Ascending aorta (tissue), 2 donors: ENCODE measurements around the gene GLB1L3. TPM values are rescaled to one million over a fixed set of nuclear protein-coding genes. Genes with fewer than 3 reads are reported as not detected.

Experiments used
- DNase-seq, 2 donors: peaks; one replicate each; pipeline ENCODE4 v3.0.0-alpha.2; 2019; ENCODE audit warnings: low spot score in 2 of 2
- H3K27ac ChIP-seq, 2 donors: fragments of 200-600 bp; sonication (generic); one replicate each; pipeline ENCODE4 v1.5.1; 2016 to 2017; ENCODE audit warnings: mild to moderate bottlenecking in 1 of 2
- H3K27me3 ChIP-seq: fragments of 200-600 bp; sonication (generic); one replicate; pipeline ENCODE4 v1.5.1; 2017
- H3K36me3 ChIP-seq, 2 donors: fragments of 200-600 bp; sonication (generic); one replicate each; pipeline ENCODE4 v1.5.1; 2016
- H3K4me1 ChIP-seq, 2 donors: fragments of 200-600 bp; sonication (generic); one replicate each; pipeline ENCODE4 v1.5.1; 2016 to 2017; ENCODE audit warnings: mild to moderate bottlenecking in 1 of 2
- H3K4me3 ChIP-seq, 2 donors: fragments of 200-600 bp; sonication (generic); one replicate each; pipeline ENCODE4 v1.5.1; 2016 to 2017; ENCODE audit warnings: mild to moderate bottlenecking in 1 of 2
- H3K9me3 ChIP-seq, 2 donors: fragments of 200-600 bp; sonication (generic); one replicate each; pipeline ENCODE4 v1.5.1; 2016
- intact Hi-C: fragments of 100-400 bp; cut with DNase I; formaldehyde crosslinking; loops from one replicate; pipeline ENCODE4 v1.15.1; 2023
- total RNA-seq: library from RNA; depleted of rRNA; stranded (reverse); fragments of >200 nt; gene quantifications from one replicate; pipeline ENCODE4 v1.1.0, GENCODE V29; 2016
- TF ChIP-seq, protein P1 (sequence below), 3 experiments: fragments of 200-600 bp in 2 of 3; fragments of 450-650 bp in 1 of 3; sonication (generic) in 2 of 3; IDR thresholded peaks; one replicate each; pipeline ENCODE4 v1.5.1; 2016 to 2019; ENCODE audit warnings: antibody characterized with exemption in 3 of 3, mild to moderate bottlenecking in 1 of 3, moderate library complexity in 1 of 3

Gene GLB1L3
- total RNA-seq, 1 donor from 2014 or later, result not detected

DNA sequence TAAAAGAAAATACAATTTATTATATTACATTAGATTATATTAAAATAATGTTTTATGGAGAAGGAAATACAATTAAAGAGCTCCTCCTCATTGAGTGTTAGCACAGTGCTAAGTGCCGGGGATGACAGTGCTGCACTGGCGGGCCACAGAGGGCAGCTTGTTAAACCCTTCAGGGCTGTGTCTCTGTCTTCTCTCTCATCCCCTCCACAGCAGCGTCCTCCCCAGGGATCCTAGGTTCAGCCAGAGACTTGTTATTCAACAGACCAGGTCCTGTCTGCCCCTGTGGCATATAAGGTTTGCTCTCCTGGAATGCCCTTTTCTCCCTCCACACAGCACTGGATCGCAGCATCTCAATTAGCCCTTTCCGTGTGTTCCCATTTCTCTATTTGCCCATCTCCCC is 37.2 kb upstream of the GLB1L3 start:
- H3K36me3 ChIP-seq, result peaks cover 53 to 72% of the 10 kb centered on the region in 2 donors

DNA sequence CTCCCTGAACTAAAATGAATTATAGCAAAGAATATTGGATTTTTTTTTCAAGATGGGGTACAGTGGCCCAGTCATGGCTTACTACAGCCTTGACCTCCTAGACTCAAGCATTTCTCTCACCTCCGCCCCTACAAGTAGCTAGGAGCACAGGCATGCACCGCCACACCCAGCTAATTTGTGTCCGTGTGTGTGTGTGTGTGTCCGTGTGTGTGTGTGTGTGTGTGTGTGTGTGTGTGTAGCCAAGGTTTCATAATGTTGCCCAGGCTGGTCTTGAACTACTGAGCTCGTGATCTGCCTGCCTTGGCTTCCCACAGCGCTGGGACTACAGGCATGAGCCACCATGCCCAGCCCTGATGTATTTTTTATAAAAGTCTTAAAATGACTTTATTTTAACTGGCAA is 35.6 kb upstream of the GLB1L3 start:
- Histone ChIP-seq H3K4me1 (no peaks in the 10 kb centered on the region), H3K27me3 (no peaks in the 10 kb centered on the region), H3K4me3 (no peak overlapping the region), H3K9me3 (no peaks in the 10 kb centered on the region), H3K27ac (no peak overlapping the region), H3K36me3 (peaks cover 64 to 80% of the 10 kb centered on the region in 2 donors)
- TF ChIP-seq, protein P1, sequence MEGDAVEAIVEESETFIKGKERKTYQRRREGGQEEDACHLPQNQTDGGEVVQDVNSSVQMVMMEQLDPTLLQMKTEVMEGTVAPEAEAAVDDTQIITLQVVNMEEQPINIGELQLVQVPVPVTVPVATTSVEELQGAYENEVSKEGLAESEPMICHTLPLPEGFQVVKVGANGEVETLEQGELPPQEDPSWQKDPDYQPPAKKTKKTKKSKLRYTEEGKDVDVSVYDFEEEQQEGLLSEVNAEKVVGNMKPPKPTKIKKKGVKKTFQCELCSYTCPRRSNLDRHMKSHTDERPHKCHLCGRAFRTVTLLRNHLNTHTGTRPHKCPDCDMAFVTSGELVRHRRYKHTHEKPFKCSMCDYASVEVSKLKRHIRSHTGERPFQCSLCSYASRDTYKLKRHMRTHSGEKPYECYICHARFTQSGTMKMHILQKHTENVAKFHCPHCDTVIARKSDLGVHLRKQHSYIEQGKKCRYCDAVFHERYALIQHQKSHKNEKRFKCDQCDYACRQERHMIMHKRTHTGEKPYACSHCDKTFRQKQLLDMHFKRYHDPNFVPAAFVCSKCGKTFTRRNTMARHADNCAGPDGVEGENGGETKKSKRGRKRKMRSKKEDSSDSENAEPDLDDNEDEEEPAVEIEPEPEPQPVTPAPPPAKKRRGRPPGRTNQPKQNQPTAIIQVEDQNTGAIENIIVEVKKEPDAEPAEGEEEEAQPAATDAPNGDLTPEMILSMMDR (IDR thresholded peaks at IDR 0.05), result no peak
- intact Hi-C loops, result no loop called here
- DNase-seq, result no peak

More for the DNA sequence above, 37.2 kb upstream of the GLB1L3 start:
- DNase-seq, result peak in 1 of 2 donors; percentile 33
- TF ChIP-seq, protein P1 (IDR thresholded peaks at IDR 0.05), result no peak
- H3K9me3 ChIP-seq, result no peaks in the 10 kb centered on the region
- H3K4me3 ChIP-seq, result no peak overlapping the region
- no peaks in the 10 kb centered on the region for H3K27me3 ChIP-seq
- no peak overlapping the region for H3K27ac ChIP-seq
- intact Hi-C loops, result no loop called here
- no peaks in the 10 kb centered on the region for H3K4me1 ChIP-seq

DNA sequence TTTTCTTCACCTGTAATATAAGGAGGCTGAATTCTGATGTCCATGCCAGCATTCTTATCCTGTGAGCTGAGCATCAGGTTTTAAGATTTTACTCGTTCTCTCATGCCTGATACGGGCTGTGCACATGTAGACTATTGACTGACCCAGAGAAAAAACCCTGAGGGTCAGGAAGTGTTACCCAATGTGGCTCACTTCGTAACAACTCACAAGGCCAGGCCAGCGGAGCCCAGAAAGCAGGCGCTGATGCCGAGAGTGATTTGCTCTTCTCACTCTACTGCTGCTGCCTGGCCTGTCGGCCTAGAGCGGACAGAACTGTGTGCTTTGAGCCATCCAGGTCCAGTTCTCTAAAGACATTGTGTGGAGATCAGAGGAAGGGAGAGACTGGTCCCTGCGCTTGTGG is 33.8 kb upstream of the GLB1L3 start:
- TF ChIP-seq, protein P1 (IDR thresholded peaks at IDR 0.05), result no peak
- DNase-seq, result no peak
- intact Hi-C loops, result no loop called here
- Histone ChIP-seq H3K27me3 (no peaks in the 10 kb centered on the region), H3K36me3 (peaks cover 74 to 88% of the 10 kb centered on the region in 2 donors), H3K4me1 (no peaks in the 10 kb centered on the region), H3K27ac (no peak overlapping the region), H3K4me3 (no peak overlapping the region), H3K9me3 (no peaks in the 10 kb centered on the region)

DNA sequence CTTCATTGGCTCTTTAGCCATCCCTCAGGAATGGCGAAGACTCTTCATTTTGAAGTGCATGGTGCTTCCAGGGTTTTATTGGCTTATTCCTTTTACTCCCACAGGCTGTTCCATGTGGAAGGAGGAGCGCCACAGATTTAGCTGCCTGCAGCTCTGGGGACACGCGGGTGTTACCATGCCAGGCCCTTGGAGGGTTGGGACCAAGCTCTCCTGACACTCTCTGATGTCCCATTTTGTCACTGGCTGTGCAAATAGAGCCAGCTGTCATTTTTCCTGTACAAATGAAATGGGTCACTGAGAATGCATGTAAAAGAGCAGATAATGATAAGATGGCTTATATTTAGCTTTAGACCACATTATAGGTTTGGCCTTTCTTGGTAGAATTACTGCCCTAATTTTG is 32.3 kb upstream of the GLB1L3 start:
- intact Hi-C loops, result no loop called here
- Histone ChIP-seq H3K36me3 (peaks cover 79 to 91% of the 10 kb centered on the region in 2 donors), H3K9me3 (no peaks in the 10 kb centered on the region), H3K27me3 (no peaks in the 10 kb centered on the region), H3K4me3 (no peak overlapping the region), H3K27ac (no peak overlapping the region), H3K4me1 (no peaks in the 10 kb centered on the region)
- TF ChIP-seq, protein P1 (IDR thresholded peaks at IDR 0.05), result no peak
- no peak for DNase-seq

DNA sequence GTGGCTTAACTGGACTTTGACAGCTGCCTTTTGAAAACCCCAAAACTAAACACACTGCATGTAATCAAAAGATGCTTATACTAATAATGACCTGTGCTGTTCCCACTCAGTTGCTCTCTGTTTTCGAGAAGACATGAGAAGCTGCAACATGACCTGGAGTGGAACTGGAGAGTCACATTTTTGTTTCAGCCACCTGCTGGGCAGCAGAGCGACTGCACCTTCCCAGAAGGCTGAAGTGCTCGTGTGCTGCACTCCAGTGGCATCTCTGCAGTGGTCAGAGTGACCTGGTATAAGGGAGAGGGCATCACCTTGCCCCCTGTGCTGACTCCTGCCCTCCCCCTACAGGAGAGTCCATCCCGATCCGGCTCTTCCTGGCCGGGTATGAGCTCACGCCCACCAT is 31.6 kb upstream of the GLB1L3 start:
- TF ChIP-seq, protein P1 (IDR thresholded peaks at IDR 0.05), result peak in 1 of 3 experiments; percentile 13
- DNase-seq, result no peak
- intact Hi-C loops, result no loop called here
- no peak overlapping the region for H3K4me3 ChIP-seq
- no peaks in the 10 kb centered on the region for H3K27me3 ChIP-seq
- no peaks in the 10 kb centered on the region for H3K9me3 ChIP-seq
- no peak overlapping the region for H3K27ac ChIP-seq
- H3K4me1 ChIP-seq, result no peaks in the 10 kb centered on the region
- peaks cover 83 to 91% of the 10 kb centered on the region in 2 donors for H3K36me3 ChIP-seq

DNA sequence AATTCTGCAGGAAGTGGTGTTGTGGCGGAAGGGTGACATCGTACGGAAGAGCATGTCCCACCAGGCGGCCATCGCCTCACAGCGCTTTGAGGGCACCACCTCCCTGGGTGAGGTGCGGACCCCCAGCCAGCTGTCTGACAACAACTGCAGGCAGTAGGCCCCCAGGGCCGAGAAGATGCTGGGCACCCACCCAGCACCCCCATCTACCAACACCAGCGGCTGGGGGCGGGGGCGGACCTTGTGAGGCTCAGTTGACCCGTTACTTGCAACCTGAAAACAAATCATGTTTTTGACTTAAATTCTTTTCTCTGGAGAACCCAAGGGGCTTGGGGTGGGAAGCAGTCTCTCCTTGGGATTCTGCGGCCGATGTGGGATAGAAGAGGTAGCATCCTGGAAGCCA is 30.7 kb upstream of the GLB1L3 start:
- peaks cover 76 to 85% of the 10 kb centered on the region in 2 donors for H3K36me3 ChIP-seq
- no peaks in the 10 kb centered on the region for H3K27me3 ChIP-seq
- no peaks in the 10 kb centered on the region for H3K4me1 ChIP-seq
- DNase-seq, result no peak
- TF ChIP-seq, protein P1 (IDR thresholded peaks at IDR 0.05), result no peak
- no peaks in the 10 kb centered on the region for H3K9me3 ChIP-seq
- H3K4me3 ChIP-seq, result no peak overlapping the region
- intact Hi-C loops, result no loop called here
- no peak overlapping the region for H3K27ac ChIP-seq
